GM12878 (cell line): ENCODE results near the gene PTBP3.

Source experiments
- CEBPB ChIP-seq, 2 experiments: fragments of 150-350 bp in 1 of 2; IDR thresholded peaks; 2 replicates each; pipeline ENCODE4 v1.6.1; 2012 to 2014; ENCODE audit warnings: low read depth in 2 of 2, low read length in 2 of 2, borderline replicate concordance in 1 of 2, inconsistent platforms in 1 of 2
- EP300 ChIP-seq, 2 experiments: fragments of 150-350 bp in 1 of 2; IDR thresholded peaks; 2 replicates each; pipeline ENCODE4 v1.6.1; 2011 to 2012; ENCODE audit warnings: low read depth in 2 of 2, low read length in 2 of 2, borderline replicate concordance in 1 of 2, improper control_type of control experiment in 1 of 2, inconsistent platforms in 1 of 2; ENCODE audit not compliant: control insufficient read depth in 1 of 2
- ETV6 ChIP-seq, 2 experiments: fragments of 450-650 bp in 1 of 2; IDR thresholded peaks in 1 of 2; conservative IDR thresholded peaks in 1 of 2; 2 replicates each; pipeline ENCODE4 v1.6.1; 2014; ENCODE audit warnings: antibody characterized with exemption in 1 of 2, borderline replicate concordance in 1 of 2, low read depth in 1 of 2, mild to moderate bottlenecking in 1 of 2, moderate library complexity in 1 of 2
- EZH2 ChIP-seq: IDR thresholded peaks from 2 replicates; pipeline ENCODE4 v1.6.1; 2012; ENCODE audit warnings: low read depth, mild to moderate bottlenecking, control low read depth, inconsistent platforms, low read length, borderline replicate concordance; ENCODE audit not compliant: control insufficient read depth
- FOXM1 ChIP-seq: IDR thresholded peaks from 2 replicates; pipeline ENCODE4 v1.6.1; 2012; ENCODE audit warnings: low read depth, mild to moderate bottlenecking, inconsistent platforms, low read length, moderate library complexity
- JUND ChIP-seq: IDR thresholded peaks from 2 replicates; pipeline ENCODE4 v1.6.1; 2012; ENCODE audit warnings: low read depth, mild to moderate bottlenecking, low read length, improper control_type of control experiment, moderate library complexity
- NRF1 ChIP-seq: conservative IDR thresholded peaks from 2 replicates; pipeline ENCODE4 v1.6.1; 2011; ENCODE audit warnings: mild to moderate bottlenecking, low read depth, low read length, improper control_type of control experiment
- POLR2AphosphoS5 ChIP-seq: IDR thresholded peaks from 2 replicates; pipeline ENCODE4 v1.6.1; 2011; ENCODE audit warnings: mild to moderate bottlenecking, low read length, inconsistent platforms
- TAF1 ChIP-seq: IDR thresholded peaks from 2 replicates; pipeline ENCODE4 v1.6.1; 2011; ENCODE audit warnings: mild to moderate bottlenecking, low read depth, low read length, borderline replicate concordance
- TCF12 ChIP-seq: IDR thresholded peaks from 2 replicates; pipeline ENCODE4 v1.6.1; 2011; ENCODE audit warnings: low read depth, mild to moderate bottlenecking, low read length
- TF ChIP-seq, protein P1 (sequence below): IDR thresholded peaks from 2 replicates; pipeline ENCODE4 v1.6.1; 2012; ENCODE audit warnings: improper control_type of control experiment, low read depth, low read length; ENCODE audit not compliant: insufficient replicate concordance
- TF ChIP-seq, protein P2 (sequence below), 3 experiments: IDR thresholded peaks in 2 of 3; conservative IDR thresholded peaks in 1 of 3; 2 replicates each; pipeline ENCODE4 v1.5.1; 2011; ENCODE audit warnings: low read depth in 3 of 3, low read length in 3 of 3, mild to moderate bottlenecking in 3 of 3, control low read depth in 2 of 3, moderate library complexity in 2 of 3, inconsistent platforms in 1 of 3, mixed read lengths in 1 of 3; ENCODE audit not compliant: control insufficient read depth in 2 of 3, insufficient read depth in 1 of 3; ENCODE audit errors: extremely low read depth in 1 of 3
- TF ChIP-seq, protein P3 (sequence below): IDR thresholded peaks from 2 replicates; pipeline ENCODE4 v1.6.1; 2012; ENCODE audit warnings: mild to moderate bottlenecking, low read depth, low read length

DNA sequence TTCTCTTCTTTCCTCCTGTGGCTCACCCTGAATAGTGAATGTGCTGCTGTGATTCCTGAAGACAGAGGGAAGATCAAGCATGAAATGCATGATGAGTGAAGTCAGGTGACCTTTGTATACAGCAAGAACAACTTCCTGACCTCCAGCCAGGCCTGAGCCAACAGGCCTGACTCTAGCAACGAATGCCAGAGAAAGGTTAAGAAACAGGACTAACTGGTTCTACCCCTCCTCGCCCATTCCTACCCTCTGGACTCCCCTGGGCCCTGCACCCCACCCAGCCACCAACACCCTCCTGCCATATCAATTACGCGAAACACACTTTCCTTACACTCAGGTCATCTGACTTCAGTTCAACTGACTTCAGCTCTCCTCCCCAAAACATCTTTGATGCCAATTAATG, 163.2 kb downstream of the PTBP3 start:
- TF ChIP-seq EZH2 = no peak
- TF ChIP-seq, protein P1, sequence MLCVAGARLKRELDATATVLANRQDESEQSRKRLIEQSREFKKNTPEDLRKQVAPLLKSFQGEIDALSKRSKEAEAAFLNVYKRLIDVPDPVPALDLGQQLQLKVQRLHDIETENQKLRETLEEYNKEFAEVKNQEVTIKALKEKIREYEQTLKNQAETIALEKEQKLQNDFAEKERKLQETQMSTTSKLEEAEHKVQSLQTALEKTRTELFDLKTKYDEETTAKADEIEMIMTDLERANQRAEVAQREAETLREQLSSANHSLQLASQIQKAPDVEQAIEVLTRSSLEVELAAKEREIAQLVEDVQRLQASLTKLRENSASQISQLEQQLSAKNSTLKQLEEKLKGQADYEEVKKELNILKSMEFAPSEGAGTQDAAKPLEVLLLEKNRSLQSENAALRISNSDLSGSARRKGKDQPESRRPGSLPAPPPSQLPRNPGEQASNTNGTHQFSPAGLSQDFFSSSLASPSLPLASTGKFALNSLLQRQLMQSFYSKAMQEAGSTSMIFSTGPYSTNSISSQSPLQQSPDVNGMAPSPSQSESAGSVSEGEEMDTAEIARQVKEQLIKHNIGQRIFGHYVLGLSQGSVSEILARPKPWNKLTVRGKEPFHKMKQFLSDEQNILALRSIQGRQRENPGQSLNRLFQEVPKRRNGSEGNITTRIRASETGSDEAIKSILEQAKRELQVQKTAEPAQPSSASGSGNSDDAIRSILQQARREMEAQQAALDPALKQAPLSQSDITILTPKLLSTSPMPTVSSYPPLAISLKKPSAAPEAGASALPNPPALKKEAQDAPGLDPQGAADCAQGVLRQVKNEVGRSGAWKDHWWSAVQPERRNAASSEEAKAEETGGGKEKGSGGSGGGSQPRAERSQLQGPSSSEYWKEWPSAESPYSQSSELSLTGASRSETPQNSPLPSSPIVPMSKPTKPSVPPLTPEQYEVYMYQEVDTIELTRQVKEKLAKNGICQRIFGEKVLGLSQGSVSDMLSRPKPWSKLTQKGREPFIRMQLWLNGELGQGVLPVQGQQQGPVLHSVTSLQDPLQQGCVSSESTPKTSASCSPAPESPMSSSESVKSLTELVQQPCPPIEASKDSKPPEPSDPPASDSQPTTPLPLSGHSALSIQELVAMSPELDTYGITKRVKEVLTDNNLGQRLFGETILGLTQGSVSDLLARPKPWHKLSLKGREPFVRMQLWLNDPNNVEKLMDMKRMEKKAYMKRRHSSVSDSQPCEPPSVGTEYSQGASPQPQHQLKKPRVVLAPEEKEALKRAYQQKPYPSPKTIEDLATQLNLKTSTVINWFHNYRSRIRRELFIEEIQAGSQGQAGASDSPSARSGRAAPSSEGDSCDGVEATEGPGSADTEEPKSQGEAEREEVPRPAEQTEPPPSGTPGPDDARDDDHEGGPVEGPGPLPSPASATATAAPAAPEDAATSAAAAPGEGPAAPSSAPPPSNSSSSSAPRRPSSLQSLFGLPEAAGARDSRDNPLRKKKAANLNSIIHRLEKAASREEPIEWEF = no peak
- TF ChIP-seq JUND = no peak
- TF ChIP-seq, protein P2, sequence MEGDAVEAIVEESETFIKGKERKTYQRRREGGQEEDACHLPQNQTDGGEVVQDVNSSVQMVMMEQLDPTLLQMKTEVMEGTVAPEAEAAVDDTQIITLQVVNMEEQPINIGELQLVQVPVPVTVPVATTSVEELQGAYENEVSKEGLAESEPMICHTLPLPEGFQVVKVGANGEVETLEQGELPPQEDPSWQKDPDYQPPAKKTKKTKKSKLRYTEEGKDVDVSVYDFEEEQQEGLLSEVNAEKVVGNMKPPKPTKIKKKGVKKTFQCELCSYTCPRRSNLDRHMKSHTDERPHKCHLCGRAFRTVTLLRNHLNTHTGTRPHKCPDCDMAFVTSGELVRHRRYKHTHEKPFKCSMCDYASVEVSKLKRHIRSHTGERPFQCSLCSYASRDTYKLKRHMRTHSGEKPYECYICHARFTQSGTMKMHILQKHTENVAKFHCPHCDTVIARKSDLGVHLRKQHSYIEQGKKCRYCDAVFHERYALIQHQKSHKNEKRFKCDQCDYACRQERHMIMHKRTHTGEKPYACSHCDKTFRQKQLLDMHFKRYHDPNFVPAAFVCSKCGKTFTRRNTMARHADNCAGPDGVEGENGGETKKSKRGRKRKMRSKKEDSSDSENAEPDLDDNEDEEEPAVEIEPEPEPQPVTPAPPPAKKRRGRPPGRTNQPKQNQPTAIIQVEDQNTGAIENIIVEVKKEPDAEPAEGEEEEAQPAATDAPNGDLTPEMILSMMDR (IDR thresholded peaks at IDR 0.05 in 2 of 3, conservative IDR thresholded peaks at IDR 0.05 in 1 of 3; ENCODE audit: control insufficient read depth in 2 of 3, extremely low read depth in 1 of 3, insufficient read depth in 1 of 3, low read depth in 3 of 3, low read length in 3 of 3) = no peak
- no peak for TF ChIP-seq POLR2AphosphoS5
- TF ChIP-seq FOXM1 = no peak
- TF ChIP-seq TAF1 = no peak
- no peak for TF ChIP-seq EP300 (IDR thresholded peaks at IDR 0.05; ENCODE audit: borderline replicate concordance in 1 of 2, control insufficient read depth in 1 of 2, low read depth in 2 of 2, low read length in 2 of 2)
- no peak for TF ChIP-seq CEBPB (IDR thresholded peaks at IDR 0.05; ENCODE audit: borderline replicate concordance in 1 of 2, low read depth in 2 of 2, low read length in 2 of 2)
- no peak for TF ChIP-seq TCF12
- TF ChIP-seq NRF1 = no peak
- no peak for TF ChIP-seq ETV6 (conservative IDR thresholded peaks at IDR 0.05 in 1 of 2, IDR thresholded peaks at IDR 0.05 in 1 of 2; ENCODE audit: borderline replicate concordance in 1 of 2, low read depth in 1 of 2)
- TF ChIP-seq, protein P3, sequence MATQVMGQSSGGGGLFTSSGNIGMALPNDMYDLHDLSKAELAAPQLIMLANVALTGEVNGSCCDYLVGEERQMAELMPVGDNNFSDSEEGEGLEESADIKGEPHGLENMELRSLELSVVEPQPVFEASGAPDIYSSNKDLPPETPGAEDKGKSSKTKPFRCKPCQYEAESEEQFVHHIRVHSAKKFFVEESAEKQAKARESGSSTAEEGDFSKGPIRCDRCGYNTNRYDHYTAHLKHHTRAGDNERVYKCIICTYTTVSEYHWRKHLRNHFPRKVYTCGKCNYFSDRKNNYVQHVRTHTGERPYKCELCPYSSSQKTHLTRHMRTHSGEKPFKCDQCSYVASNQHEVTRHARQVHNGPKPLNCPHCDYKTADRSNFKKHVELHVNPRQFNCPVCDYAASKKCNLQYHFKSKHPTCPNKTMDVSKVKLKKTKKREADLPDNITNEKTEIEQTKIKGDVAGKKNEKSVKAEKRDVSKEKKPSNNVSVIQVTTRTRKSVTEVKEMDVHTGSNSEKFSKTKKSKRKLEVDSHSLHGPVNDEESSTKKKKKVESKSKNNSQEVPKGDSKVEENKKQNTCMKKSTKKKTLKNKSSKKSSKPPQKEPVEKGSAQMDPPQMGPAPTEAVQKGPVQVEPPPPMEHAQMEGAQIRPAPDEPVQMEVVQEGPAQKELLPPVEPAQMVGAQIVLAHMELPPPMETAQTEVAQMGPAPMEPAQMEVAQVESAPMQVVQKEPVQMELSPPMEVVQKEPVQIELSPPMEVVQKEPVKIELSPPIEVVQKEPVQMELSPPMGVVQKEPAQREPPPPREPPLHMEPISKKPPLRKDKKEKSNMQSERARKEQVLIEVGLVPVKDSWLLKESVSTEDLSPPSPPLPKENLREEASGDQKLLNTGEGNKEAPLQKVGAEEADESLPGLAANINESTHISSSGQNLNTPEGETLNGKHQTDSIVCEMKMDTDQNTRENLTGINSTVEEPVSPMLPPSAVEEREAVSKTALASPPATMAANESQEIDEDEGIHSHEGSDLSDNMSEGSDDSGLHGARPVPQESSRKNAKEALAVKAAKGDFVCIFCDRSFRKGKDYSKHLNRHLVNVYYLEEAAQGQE = no peak
